ENCODE measurements around the gene KCTD20.

GRCh38 chr6:36413489-36414480, 29.0 kb upstream of the KCTD20 start:
- TF ChIP-seq ZBTB7A (IDR thresholded peaks at IDR 0.05; ENCODE audit: low read depth) (no peak), REST (IDR thresholded peaks at IDR 0.05; ENCODE audit: low read depth) (no peak), MAX (IDR thresholded peaks at IDR 0.05) (no peak), NFIC (IDR thresholded peaks at IDR 0.05) (no peak), EP300 (IDR thresholded peaks at IDR 0.05; ENCODE audit: borderline replicate concordance) (no peak), CREB1 (IDR thresholded peaks at IDR 0.05; ENCODE audit: low read depth) (no peak), YY1 (IDR thresholded peaks at IDR 0.05; ENCODE audit: low read depth) (no peak), FOXM1 (IDR thresholded peaks at IDR 0.05; ENCODE audit: borderline replicate concordance, low read depth) (no peak), TEAD4 (IDR thresholded peaks at IDR 0.05) (no peak)
